ENCODE data around the gene EEF1G.

- no peak for TF ChIP-seq POLR2A (IDR thresholded peaks at IDR 0.05; ENCODE audit: extremely low read depth, insufficient read length)
- no peak for TF ChIP-seq CTCF (IDR thresholded peaks at IDR 0.05; ENCODE audit: low read depth, low read length)
- no peak for TF ChIP-seq MAX (IDR thresholded peaks at IDR 0.05; ENCODE audit: low read depth, low read length)
- TF ChIP-seq MYC (IDR thresholded peaks at IDR 0.05; ENCODE audit: low read depth, low read length), result no peak
Observed at GRCh38 chr11:62605902-62606301, 32.2 kb upstream of the EEF1G start.
